ENCODE data around the gene ACMSD.
"Not testable (repeated sequence)": the region's sequence is repeated elsewhere in the genome, so short reads cannot be mapped to it uniquely, and the experiment has no call there.

ACMSD gene

DNA sequence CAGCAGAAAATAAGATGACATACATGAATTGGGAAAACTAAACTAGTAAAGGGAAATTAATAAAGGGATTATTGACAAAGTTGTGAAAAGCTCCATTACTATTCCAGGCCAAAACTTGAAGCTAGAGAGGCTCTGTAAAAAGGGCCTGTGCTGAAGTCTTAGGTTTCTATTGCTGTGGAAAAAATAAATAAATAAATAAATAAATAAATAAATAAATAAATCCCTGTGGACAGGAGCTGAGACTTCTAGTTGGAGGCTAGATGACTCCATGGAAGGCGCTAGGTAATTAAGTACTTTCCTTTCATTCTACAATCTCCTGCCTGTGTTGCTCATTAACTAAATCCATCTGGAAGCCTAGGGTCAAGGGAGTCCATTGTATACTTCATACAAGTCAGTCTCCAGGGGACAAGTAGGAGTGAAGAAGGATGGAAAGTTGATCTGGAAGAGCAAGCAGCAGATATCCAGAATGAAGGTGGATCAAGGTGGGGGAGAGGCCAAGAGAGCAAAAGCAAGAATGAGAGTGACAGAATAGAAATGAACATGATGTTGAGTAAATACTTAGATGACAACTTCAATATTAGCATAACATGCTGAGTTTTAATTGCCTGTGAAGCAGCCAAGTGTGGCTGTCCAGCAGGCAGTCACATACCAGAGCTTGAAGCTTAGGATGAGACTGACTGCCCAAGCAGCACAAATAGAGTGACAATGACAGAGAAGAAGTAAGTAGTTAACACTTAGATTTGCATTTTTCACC, 54.0 kb downstream of the ACMSD start:
- FAIRE-seq (peak; percentile 65), DNase-seq (ENCODE audit: insufficient read length, low spot score) (no peak)
- no peak for TF ChIP-seq TAF1 (IDR thresholded peaks at IDR 0.05; ENCODE audit: low read depth, low read length)
- TF ChIP-seq POLR2A (IDR thresholded peaks at IDR 0.05; ENCODE audit: low read depth, low read length) = no peak

DNA sequence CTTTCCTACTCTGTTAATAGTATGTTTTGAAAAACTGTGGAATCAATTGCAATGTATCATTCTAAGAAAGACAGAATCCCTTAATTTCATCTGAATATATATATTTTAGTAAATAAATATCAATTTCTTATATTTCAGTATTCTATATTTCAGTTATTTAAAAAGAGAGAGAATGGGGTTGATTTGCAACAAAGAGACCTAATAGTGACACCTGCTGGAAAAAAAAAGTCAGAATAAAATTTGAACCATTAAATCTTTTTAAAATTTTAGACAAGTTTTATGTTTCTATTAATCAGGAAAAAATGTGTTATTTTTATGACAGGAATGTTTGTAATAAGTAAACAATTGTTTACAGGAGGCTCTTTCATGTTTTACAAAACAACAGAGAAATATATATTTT, 59.5 kb downstream of the ACMSD start:
- FAIRE-seq (no peak), DNase-seq (ENCODE audit: insufficient read length, low spot score) (no peak)
- TF ChIP-seq SPI1 (IDR thresholded peaks at IDR 0.05; ENCODE audit: low read depth, low read length) (no peak), POLR2AphosphoS5 (IDR thresholded peaks at IDR 0.05; ENCODE audit: low read depth, low read length) (no peak), POU2F2 (IDR thresholded peaks at IDR 0.05; ENCODE audit: low read depth, low read length) (no peak), POLR2A (IDR thresholded peaks at IDR 0.05; ENCODE audit: low read depth, low read length) (no peak), TAF1 (IDR thresholded peaks at IDR 0.05; ENCODE audit: low read depth, low read length) (no peak)

DNA sequence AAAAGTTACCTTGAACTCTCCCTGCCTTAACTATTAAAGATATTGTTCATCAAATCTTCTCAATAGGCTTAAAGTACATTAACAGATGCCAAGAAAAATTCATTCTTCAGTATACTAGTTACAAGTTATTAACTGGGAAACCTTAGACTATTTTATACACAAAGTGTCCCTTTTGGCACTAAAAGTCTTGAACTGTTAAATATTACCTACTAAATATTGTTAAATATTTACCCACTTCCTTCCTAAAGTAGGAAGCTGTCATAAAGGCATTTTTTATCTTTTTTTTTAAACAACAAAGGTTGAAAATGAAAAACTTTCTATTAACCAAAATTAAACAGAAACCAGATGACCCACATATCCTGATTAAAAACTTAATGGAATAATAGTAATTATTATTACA, 60.8 kb downstream of the ACMSD start:
- TF ChIP-seq SPI1 (IDR thresholded peaks at IDR 0.05; ENCODE audit: low read depth, low read length) (no peak), POLR2A (IDR thresholded peaks at IDR 0.05; ENCODE audit: low read depth, low read length) (no peak), PAX5 (IDR thresholded peaks at IDR 0.05; ENCODE audit: insufficient read depth, low read length, severe bottlenecking) (no peak), TAF1 (IDR thresholded peaks at IDR 0.05; ENCODE audit: low read depth, low read length) (no peak), POLR2AphosphoS5 (IDR thresholded peaks at IDR 0.05; ENCODE audit: low read depth, low read length) (no peak), POU2F2 (IDR thresholded peaks at IDR 0.05; ENCODE audit: low read depth, low read length) (no peak)
- no peak for DNase-seq (ENCODE audit: insufficient read length, low spot score)
- no peak for FAIRE-seq

DNA sequence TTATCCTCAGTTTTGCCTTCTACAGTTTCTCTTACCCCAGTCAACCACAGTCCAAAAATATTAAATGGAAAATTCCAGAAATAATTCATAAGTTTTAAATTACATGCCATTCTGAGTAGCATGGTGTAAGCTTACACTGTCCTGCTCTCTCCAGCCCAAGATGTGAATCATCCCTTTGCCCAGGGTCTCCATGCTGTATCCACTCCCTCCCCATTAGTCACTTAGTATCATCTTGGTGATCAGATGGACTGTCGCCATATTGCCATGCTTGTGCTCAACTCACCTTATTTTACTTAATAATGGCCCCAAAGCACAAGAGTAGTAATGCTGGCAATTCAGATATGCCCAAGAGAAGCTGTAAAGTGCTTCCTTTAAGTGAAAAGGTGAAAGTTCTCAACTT, 61.7 kb downstream of the ACMSD start:
- no peak for DNase-seq (ENCODE audit: insufficient read length, low spot score)
- TF ChIP-seq SPI1 (IDR thresholded peaks at IDR 0.05; ENCODE audit: low read depth, low read length) (no peak), POLR2A (IDR thresholded peaks at IDR 0.05; ENCODE audit: low read depth, low read length) (no peak), POLR2AphosphoS5 (IDR thresholded peaks at IDR 0.05; ENCODE audit: low read depth, low read length) (no peak), POU2F2 (IDR thresholded peaks at IDR 0.05; ENCODE audit: low read depth, low read length) (no peak), TAF1 (IDR thresholded peaks at IDR 0.05; ENCODE audit: low read depth, low read length) (no peak), PAX5 (IDR thresholded peaks at IDR 0.05; ENCODE audit: insufficient read depth, low read length, severe bottlenecking) (no peak)
- FAIRE-seq = no peak

DNA sequence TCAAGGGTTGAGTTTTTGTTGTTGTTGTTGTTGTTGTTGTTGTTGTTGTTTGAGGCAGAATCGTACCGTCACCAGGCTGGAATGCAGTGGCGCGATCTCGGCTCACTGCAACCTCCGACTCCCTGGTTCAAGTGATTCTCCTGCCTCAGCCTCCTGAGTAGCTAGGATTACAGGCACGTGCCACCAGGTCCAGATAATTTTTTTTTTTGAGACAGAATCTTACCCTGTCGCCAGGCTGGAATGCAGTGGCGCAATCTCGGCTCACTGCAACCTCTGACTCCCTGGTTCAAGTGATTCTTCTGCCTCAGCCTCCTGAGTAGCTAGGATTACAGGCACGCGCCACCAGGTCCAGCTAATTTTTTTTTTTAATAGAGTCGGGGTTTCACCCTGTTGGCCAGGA, 65.3 kb downstream of the ACMSD start:
- FAIRE-seq; DNase-seq (ENCODE audit: insufficient read length, low spot score): not testable (repeated sequence)

DNA sequence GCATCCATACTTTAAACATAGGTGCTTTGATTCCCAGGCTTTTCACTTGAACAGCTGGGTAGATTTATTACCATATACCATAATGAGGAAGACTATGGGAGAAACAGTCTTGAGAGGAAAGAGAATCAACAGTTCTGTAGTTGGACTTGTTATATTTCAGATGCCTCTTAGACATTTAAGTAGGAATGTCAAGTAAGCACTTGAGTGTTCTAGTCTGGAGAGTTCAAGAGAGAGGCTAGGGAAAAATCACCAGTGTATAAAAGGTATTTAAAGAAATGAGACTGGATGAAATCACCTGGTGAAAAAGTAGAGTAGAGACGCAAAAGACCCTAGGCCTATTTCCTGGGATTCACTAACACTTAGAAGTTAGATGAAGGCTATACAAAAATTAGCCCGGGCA, 66.8 kb downstream of the ACMSD start:
- DNase-seq (ENCODE audit: insufficient read length, low spot score) (no peak), FAIRE-seq (no peak)
- no peak for TF ChIP-seq TAF1 (IDR thresholded peaks at IDR 0.05; ENCODE audit: low read depth, low read length)
- no peak for TF ChIP-seq SPI1 (IDR thresholded peaks at IDR 0.05; ENCODE audit: low read depth, low read length)
- TF ChIP-seq POU2F2 (IDR thresholded peaks at IDR 0.05; ENCODE audit: low read depth, low read length) = no peak
- TF ChIP-seq POLR2A (IDR thresholded peaks at IDR 0.05; ENCODE audit: low read depth, low read length) = no peak
- no peak for TF ChIP-seq POLR2AphosphoS5 (IDR thresholded peaks at IDR 0.05; ENCODE audit: low read depth, low read length)
- TF ChIP-seq PAX5 (IDR thresholded peaks at IDR 0.05; ENCODE audit: insufficient read depth, low read length, severe bottlenecking) = no peak

DNA sequence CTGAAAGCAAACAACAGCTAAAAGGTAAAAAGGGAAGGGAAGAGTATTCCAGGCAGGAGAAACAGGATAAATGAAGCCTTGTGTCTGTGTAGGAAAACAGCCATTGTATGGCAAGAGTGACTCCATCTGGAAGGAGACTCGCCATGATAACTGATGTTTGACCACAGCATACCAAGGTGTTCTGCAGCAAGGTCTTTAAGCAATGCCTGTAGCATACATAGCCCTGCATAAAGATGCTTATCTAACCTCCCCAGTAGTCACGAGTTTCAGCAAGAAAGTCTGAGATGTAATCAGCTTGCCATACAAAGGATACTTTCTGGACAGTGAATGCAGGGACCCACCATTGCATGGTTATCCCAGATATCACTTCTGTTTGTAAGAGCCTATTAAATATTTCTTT, 68.3 kb downstream of the ACMSD start:
- TF ChIP-seq POLR2A (IDR thresholded peaks at IDR 0.05; ENCODE audit: low read depth, low read length) = no peak
- no peak for TF ChIP-seq PAX5 (IDR thresholded peaks at IDR 0.05; ENCODE audit: insufficient read depth, low read length, severe bottlenecking)
- no peak for TF ChIP-seq POLR2AphosphoS5 (IDR thresholded peaks at IDR 0.05; ENCODE audit: low read depth, low read length)
- TF ChIP-seq TAF1 (IDR thresholded peaks at IDR 0.05; ENCODE audit: low read depth, low read length) = no peak
- no peak for TF ChIP-seq POU2F2 (IDR thresholded peaks at IDR 0.05; ENCODE audit: low read depth, low read length)
- TF ChIP-seq SPI1 (IDR thresholded peaks at IDR 0.05; ENCODE audit: low read depth, low read length) = no peak
- FAIRE-seq (no peak), DNase-seq (ENCODE audit: insufficient read length, low spot score) (no peak)

DNA sequence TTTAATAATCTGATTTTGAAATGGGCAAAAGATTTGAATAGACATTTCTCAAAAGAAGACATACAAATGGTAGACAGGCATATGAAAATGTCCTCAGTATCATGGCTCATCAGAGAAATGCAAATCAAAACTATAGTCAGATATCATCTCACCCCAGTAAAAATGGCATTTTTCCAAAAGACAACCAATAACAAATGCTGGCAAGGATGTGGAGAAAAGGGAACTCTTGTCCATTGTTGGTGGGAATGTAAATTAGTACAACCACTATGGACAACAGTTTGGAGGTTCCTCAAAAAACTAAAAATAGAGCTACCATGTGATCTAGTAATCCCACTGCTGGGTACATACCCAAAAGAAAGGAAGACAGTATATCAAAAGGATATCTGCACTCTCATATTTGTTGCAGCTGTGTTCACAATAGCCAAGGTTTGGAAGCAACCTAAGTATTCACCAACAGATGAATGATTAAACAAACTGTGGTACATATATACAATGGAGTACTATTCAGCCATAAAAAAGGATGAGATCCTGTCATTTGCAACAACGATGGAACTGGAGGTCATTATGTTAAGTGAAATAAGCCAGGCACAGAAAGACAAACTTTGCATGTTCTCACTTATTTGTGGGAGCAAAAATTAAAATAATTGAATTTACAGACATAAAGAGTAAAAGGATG, 69.2 kb downstream of the ACMSD start:
- not testable (repeated sequence) for DNase-seq (ENCODE audit: insufficient read length, low spot score); FAIRE-seq

DNA sequence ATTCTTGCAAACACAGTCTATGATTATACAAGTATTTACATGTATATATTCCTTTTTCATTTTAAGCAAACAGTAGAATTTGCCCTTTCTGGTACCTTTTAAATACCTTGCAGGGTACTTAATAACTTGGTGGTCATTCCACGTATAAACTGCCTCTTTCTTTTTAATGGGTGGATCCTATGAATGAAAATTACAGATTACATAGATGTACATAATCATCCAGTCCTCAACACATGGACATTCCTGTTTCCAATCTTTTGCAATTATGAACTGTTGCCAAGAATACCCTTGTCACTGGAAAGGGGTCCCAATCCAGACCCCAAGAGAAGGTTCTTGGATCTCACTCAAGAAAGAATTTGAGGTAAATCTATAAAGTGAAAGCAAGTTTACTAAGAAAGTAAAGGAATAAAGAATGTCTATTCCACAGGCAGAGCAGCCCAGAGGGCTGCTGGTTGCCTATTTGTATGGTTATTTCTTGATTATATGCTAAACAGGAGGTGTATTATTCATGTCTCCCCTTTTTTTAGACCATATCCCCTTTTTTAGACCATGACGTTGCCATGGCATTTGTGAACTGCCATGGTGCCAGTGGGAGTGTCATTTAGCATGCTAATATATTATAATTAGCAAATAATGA, 72.5 kb downstream of the ACMSD start:
- FAIRE-seq = no peak
- no peak for DNase-seq (ENCODE audit: insufficient read length, low spot score)
- TF ChIP-seq PAX5 (IDR thresholded peaks at IDR 0.05; ENCODE audit: insufficient read depth, low read length, severe bottlenecking) = no peak
- no peak for TF ChIP-seq POU2F2 (IDR thresholded peaks at IDR 0.05; ENCODE audit: low read depth, low read length)

DNA sequence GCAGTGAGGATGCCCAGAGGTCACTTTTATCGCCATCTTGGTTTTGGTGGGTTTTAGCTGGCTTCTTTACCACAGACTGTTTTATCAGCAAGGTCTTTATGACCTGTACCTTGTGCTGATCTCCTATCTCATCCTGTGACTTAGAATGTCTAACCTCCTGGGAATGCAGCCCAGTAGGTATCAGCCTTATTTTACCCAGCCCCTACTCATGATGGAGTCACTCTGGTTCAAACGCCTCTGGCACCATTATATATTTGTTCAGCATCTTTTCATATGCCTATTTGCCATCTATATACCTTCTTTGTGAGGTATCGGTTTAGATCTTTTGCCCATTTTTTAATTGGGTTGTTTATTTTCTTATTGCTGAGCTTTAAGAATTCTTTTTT, 73.0 kb downstream of the ACMSD start:
- TF ChIP-seq POU2F2 (IDR thresholded peaks at IDR 0.05; ENCODE audit: low read depth, low read length) (no peak), POLR2AphosphoS5 (IDR thresholded peaks at IDR 0.05; ENCODE audit: low read depth, low read length) (no peak), SPI1 (IDR thresholded peaks at IDR 0.05; ENCODE audit: low read depth, low read length) (no peak), PAX5 (IDR thresholded peaks at IDR 0.05; ENCODE audit: insufficient read depth, low read length, severe bottlenecking) (no peak), POLR2A (IDR thresholded peaks at IDR 0.05; ENCODE audit: low read depth, low read length) (no peak), TAF1 (IDR thresholded peaks at IDR 0.05; ENCODE audit: low read depth, low read length) (no peak)
- no peak for FAIRE-seq
- DNase-seq (ENCODE audit: insufficient read length, low spot score) = no peak

All from GM12891 (cell line).